Measurements from ENCODE around the gene PHLDB1.

PHLDB1 gene

DNA sequence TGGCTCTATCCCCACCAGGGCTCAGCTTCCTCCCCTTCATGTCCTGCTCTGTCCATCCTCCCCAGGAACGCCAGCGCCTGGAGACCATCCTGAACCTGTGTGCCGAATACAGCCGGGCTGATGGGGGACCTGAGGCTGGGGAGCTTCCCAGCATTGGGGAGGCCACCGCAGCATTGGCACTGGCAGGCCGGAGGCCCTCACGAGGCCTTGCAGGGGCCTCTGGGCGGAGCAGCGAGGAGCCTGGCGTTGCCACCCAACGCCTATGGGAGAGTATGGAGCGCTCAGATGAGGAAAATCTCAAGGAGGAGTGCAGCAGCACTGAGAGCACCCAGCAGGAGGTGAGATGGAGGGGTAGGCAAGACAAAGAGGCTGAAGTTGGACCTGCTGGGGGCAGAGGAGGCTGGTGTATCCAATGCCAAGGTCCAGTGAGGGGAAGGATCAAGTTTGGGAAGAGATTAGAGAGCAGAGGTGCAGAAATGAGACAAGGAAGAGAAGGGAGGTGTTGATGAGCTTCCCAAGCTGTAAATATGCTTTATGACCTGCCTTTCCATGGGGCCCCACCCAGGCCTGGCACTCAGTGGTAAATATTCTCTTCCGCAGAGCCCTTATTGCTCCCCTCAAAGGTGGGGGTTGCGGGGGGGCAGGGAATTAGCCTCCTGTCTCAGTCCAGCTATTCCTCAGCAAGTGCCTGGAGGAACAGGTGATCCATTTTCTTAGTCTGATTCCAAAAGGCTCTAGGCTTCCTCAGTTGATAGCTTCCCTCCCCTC, 23.9 kb downstream of the PHLDB1 start:
- TF ChIP-seq, protein P1, sequence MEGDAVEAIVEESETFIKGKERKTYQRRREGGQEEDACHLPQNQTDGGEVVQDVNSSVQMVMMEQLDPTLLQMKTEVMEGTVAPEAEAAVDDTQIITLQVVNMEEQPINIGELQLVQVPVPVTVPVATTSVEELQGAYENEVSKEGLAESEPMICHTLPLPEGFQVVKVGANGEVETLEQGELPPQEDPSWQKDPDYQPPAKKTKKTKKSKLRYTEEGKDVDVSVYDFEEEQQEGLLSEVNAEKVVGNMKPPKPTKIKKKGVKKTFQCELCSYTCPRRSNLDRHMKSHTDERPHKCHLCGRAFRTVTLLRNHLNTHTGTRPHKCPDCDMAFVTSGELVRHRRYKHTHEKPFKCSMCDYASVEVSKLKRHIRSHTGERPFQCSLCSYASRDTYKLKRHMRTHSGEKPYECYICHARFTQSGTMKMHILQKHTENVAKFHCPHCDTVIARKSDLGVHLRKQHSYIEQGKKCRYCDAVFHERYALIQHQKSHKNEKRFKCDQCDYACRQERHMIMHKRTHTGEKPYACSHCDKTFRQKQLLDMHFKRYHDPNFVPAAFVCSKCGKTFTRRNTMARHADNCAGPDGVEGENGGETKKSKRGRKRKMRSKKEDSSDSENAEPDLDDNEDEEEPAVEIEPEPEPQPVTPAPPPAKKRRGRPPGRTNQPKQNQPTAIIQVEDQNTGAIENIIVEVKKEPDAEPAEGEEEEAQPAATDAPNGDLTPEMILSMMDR (IDR thresholded peaks at IDR 0.05; ENCODE audit: insufficient read depth, missing control alignments), result no peak
- DNase-seq (ENCODE audit: insufficient read length, low spot score), result no peak
- no peak for FAIRE-seq

DNA sequence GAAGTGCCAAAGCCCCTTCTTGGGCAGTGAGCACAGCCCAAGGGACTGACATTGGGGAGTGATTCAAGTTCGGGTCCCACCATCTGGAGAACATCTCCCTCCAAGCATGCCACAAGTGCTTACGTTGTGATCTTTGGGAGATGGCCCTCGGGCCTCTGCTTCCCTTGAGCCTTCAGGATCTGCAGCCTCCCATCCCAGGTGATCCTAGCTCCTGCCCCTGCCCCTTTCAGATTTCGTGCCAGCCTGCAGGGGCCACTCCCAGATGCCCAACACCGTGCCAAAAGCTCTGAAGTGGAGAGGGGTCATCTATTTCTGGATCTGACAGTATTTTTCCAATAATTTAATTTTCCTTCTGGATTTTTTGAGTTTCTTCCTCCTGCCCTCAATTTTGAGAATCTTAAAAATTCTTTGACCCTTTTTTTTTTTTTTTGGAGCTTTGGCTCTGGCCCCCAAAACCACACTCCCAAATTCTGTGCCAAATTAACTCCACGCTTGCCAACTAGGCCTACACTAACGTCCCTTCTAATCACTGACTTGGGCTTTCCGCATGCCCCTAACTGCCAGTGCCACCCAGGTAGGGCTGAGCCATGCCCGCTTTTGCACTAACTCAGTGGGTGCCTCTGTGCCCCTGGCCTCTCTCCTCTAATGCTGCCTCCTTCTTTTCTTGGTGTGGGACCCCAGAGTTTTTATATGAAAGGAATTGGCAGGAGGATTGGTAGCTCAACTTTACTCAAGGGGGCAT, 25.3 kb downstream of the PHLDB1 start:
- no peak for FAIRE-seq
- TF ChIP-seq, protein P1 (IDR thresholded peaks at IDR 0.05; ENCODE audit: insufficient read depth, missing control alignments), result no peak
- no peak for DNase-seq (ENCODE audit: insufficient read length, low spot score)

DNA sequence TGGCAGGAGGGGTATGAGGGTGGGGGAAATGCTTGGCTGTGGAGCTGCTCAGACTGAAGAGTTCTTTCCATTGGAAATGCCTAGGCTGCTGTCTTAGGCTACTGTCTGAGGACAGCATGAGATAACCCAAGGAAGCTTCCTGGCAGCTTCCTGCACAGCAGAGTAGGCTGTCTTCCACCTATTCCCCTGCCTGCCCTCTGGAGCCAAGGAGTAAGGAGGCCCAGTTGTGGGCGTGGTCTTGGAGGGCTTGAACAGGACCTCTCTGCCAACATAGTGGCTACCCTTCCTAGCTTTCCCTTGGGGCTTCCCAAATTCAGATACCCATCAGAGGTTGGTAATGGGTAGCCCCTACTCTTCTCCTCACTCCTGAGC, 25.9 kb downstream of the PHLDB1 start:
- no peak for DNase-seq (ENCODE audit: insufficient read length, low spot score)
- TF ChIP-seq, protein P1 (IDR thresholded peaks at IDR 0.05; ENCODE audit: insufficient read depth, missing control alignments), result no peak

GRCh38 chr11:118633979-118634378, 26.6 kb downstream of the PHLDB1 start:
- DNase-seq (ENCODE audit: insufficient read length, low spot score) (no peak), FAIRE-seq (no peak)
- TF ChIP-seq, protein P1 (IDR thresholded peaks at IDR 0.05; ENCODE audit: insufficient read depth, missing control alignments), result no peak

More for the DNA sequence above, 25.9 kb downstream of the PHLDB1 start:
- no peak for FAIRE-seq

DNA sequence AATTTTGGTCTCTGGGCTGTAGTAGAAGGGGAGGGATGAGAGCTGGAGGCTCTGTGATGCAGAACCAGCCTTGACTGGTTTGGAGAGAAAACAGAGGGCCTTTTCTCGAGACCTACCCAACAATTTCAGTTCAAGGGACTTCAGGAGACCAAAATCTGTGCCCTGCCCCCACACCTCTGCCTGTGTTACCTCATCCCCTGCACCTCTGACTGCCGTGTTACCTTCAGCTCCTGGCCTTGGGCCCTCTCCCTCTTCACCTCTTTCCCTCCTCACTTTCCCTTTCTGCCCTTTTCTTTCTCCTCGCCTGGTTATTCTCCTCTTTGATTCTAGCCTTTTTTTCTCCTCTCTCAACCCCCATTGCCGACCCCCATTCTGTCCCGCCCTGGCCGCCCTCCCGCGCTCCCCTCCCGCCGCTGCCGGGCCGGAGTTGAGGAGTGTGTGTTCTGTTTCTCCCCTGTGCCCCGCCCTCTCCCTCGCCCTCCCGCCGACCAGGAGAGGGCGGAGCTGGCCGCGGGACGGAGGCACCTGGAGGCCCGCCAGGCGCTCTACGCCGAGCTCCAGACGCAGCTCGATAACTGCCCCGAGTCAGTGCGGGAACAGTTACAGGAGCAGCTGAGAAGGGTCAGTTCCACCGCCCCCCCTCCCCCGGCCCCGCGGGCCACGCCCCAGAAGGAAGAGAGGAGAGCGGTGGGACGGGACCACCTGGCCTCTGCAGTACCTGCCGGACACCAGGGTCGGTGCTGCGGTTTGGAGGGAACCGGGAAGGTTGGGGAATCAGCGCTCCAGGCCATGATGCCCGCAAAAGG, 27.2 kb downstream of the PHLDB1 start:
- FAIRE-seq (no peak), DNase-seq (ENCODE audit: insufficient read length, low spot score) (no peak)
- TF ChIP-seq, protein P1 (IDR thresholded peaks at IDR 0.05; ENCODE audit: insufficient read depth, missing control alignments), result no peak

- DNase-seq (ENCODE audit: insufficient read length, low spot score), result no peak
- no peak for FAIRE-seq
- TF ChIP-seq, protein P1 (IDR thresholded peaks at IDR 0.05; ENCODE audit: insufficient read depth, missing control alignments), result no peak
These were observed 27.8 kb downstream of the PHLDB1 start for GRCh38 chr11:118635237-118635591.
